KOPT-K1 (cell line): Measurements from ENCODE around the gene CFAP77.

Experiments used
- H3K27ac ChIP-seq: fragments of 200-600 bp; sonication (generic); 2 replicates; pipeline ENCODE4 v1.5.1; 2016; ENCODE audit warnings: antibody characterized with exemption, mild to moderate bottlenecking, low read depth, low read length; ENCODE audit not compliant: poor library complexity, severe bottlenecking
- H3K36me3 ChIP-seq: fragments of 200-600 bp; sonication (generic); 2 replicates; pipeline ENCODE4 v1.5.1; 2017; ENCODE audit warnings: antibody characterized with exemption, mild to moderate bottlenecking, low read length, moderate library complexity; ENCODE audit not compliant: insufficient read depth
- H3K9me3 ChIP-seq: fragments of 200-600 bp; sonication (generic); 2 replicates; pipeline ENCODE4 v1.5.1; 2017; ENCODE audit warnings: antibody characterized with exemption, low read length, mild to moderate bottlenecking; ENCODE audit not compliant: insufficient read depth, poor library complexity, severe bottlenecking

Gene CFAP77

GRCh38 chr9:132596200-132596599, 186.2 kb downstream of the CFAP77 start:
- no peak overlapping the region for H3K27ac ChIP-seq
- H3K36me3 ChIP-seq, result peaks cover 68% of the 10 kb centered on the region
- no peaks in the 10 kb centered on the region for H3K9me3 ChIP-seq

- H3K9me3 ChIP-seq, result no peaks in the 10 kb centered on the region
- H3K27ac ChIP-seq, result no peak overlapping the region
- peaks cover 79% of the 10 kb centered on the region for H3K36me3 ChIP-seq
Measured at GRCh38 chr9:132597073-132597775, 187.2 kb downstream of the CFAP77 start.

- H3K36me3 ChIP-seq, result peaks cover 85% of the 10 kb centered on the region
- H3K27ac ChIP-seq, result no peak overlapping the region
Measured at GRCh38 chr9:132600326-132600984, 190.4 kb downstream of the CFAP77 start.

DNA sequence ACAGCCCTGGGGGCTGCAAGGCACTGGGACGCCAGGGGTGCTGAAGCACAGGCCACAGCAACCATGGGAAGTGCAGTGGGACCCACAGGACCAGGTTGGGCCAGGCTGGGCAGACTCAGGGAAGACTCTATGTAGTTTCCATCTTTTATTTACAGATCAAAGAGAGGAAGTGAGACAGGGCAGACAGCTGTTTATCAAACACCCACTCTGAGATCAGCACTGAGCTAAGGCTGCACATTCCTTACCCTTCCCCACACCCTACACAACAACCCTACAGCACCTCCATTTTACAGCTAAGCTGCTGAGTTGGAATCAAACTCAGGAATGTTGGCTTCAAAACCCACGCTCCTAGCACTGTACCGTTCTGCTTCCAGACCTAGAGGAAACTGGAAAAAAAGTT, 192.2 kb downstream of the CFAP77 start:
- H3K36me3 ChIP-seq, result peaks cover 84% of the 10 kb centered on the region
- H3K9me3 ChIP-seq, result no peaks in the 10 kb centered on the region
- H3K27ac ChIP-seq, result no peak overlapping the region

More at GRCh38 chr9:132600326-132600984, 190.4 kb downstream of the CFAP77 start:
- H3K9me3 ChIP-seq, result no peaks in the 10 kb centered on the region

GRCh38 chr9:132605387-132605786, 195.4 kb downstream of the CFAP77 start:
- Histone ChIP-seq H3K27ac (no peak overlapping the region), H3K9me3 (no peaks in the 10 kb centered on the region), H3K36me3 (peaks cover 94% of the 10 kb centered on the region)

- H3K36me3 ChIP-seq, result peaks cover 94% of the 10 kb centered on the region
- no peaks in the 10 kb centered on the region for H3K9me3 ChIP-seq
- H3K27ac ChIP-seq, result no peak overlapping the region
Measured at GRCh38 chr9:132606066-132606465, 196.1 kb downstream of the CFAP77 start.

DNA sequence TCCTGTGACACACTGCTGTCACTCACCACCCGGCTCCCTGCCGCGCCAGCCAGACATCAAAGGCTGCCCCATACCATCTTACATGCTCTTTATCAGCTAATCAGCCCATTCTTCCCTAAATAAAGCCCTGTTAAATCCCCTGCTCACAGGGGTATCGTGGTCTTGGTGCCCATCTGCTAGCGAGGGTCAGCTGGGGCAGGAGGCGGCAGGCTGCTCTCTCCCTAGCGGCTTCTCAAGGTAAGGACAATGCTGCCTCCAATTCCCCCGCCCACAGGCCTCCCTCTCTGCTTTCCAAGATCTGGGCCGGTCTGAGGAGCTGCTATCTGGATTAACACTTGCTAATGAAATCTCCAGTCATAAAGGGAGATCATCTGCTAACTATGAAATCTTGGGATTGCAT, 199.2 kb downstream of the CFAP77 start:
- no peaks in the 10 kb centered on the region for H3K9me3 ChIP-seq
- peaks cover 93% of the 10 kb centered on the region for H3K36me3 ChIP-seq
- no peak overlapping the region for H3K27ac ChIP-seq

GRCh38 chr9:132609829-132610228, 199.8 kb downstream of the CFAP77 start:
- H3K36me3 ChIP-seq, result peaks cover 94% of the 10 kb centered on the region
- no peak overlapping the region for H3K27ac ChIP-seq
- no peaks in the 10 kb centered on the region for H3K9me3 ChIP-seq

GRCh38 chr9:132610661-132611060, 200.7 kb downstream of the CFAP77 start:
- Histone ChIP-seq H3K36me3 (peaks cover 96% of the 10 kb centered on the region), H3K9me3 (no peaks in the 10 kb centered on the region), H3K27ac (no peak overlapping the region)

DNA sequence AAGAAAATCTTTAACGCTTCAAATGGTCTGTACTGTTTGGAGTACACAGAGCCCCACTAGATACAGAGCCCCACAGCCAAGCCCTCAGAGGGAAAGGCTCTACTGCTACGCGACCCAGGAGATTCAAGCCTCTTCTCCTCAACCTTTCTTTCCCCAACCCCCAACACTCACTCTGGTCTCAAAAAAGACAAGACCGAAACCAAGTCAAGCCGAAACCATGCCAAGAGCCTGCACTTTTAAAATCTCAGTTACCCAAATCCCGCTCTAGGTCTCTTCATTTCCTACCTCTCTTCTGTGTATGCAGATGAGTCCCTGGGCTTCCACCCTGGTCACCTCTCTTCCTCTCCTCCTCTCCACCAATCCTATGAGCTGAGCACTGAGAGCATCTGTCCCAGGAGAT, 204.3 kb downstream of the CFAP77 start:
- H3K27ac ChIP-seq, result no peak overlapping the region
- no peaks in the 10 kb centered on the region for H3K9me3 ChIP-seq
- peaks cover 97% of the 10 kb centered on the region for H3K36me3 ChIP-seq

GRCh38 chr9:132615774-132616173, 205.8 kb downstream of the CFAP77 start:
- Histone ChIP-seq H3K36me3 (peaks cover 91% of the 10 kb centered on the region), H3K9me3 (no peaks in the 10 kb centered on the region), H3K27ac (no peak overlapping the region)

GRCh38 chr9:132616725-132617124, 206.7 kb downstream of the CFAP77 start:
- no peak overlapping the region for H3K27ac ChIP-seq
- H3K36me3 ChIP-seq, result peaks cover 91% of the 10 kb centered on the region
- H3K9me3 ChIP-seq, result no peaks in the 10 kb centered on the region

- Histone ChIP-seq H3K9me3 (no peaks in the 10 kb centered on the region), H3K36me3 (peaks cover 86% of the 10 kb centered on the region), H3K27ac (no peak overlapping the region)
Measured at GRCh38 chr9:132622159-132622558, 212.1 kb downstream of the CFAP77 start.
